ENCODE results near the gene PUSL1. TPM values are rescaled to one million over a fixed set of nuclear protein-coding genes. Genes with fewer than 3 reads are reported as not detected.

Gene PUSL1
- total RNA-seq, 1 donor from 2014 or later, result 12.6 TPM

GRCh38 chr1:1332774-1333480 lies 24.5 kb downstream of the PUSL1 start:
- ChIA-PET POLR2A (no interaction called here), CTCF (no interaction called here)
- intact Hi-C loops (cut with micrococcal nuclease), result no loop called here
- Mint-ChIP-seq H3K4me3 (no peak overlapping the region), H3K27me3 (no peaks in the 10 kb centered on the region), H3K4me1 (peaks cover 18% of the 10 kb centered on the region), H3K36me3 (ENCODE audit: low read depth) (no peaks in the 10 kb centered on the region), H3K9me3 (no peaks in the 10 kb centered on the region), H3K27ac (no peak overlapping the region)
- ATAC-seq (ENCODE audit: low read depth), result no peak
- TF ChIP-seq CTCF (IDR thresholded peaks at IDR 0.05), result no peak
- DNase-seq, result no peak

- H3K9me3 Mint-ChIP-seq, result no peaks in the 10 kb centered on the region
- no peak overlapping the region for H3K4me3 Mint-ChIP-seq
- H3K4me1 Mint-ChIP-seq, result peaks cover 18% of the 10 kb centered on the region
- no peak for TF ChIP-seq CTCF (IDR thresholded peaks at IDR 0.05)
- H3K27me3 Mint-ChIP-seq, result no peaks in the 10 kb centered on the region
- no peak overlapping the region for H3K27ac Mint-ChIP-seq
- ATAC-seq (ENCODE audit: low read depth), result no peak
- DNase-seq, result no peak
- POLR2A ChIA-PET, result no interaction called here
- intact Hi-C loops (cut with micrococcal nuclease), result no loop called here
- CTCF ChIA-PET, result no interaction called here
- H3K36me3 Mint-ChIP-seq (ENCODE audit: low read depth), result peaks cover 3% of the 10 kb centered on the region
Measured at GRCh38 chr1:1333551-1334241, 25.3 kb downstream of the PUSL1 start.

GRCh38 chr1:1334835-1335234 lies 26.4 kb downstream of the PUSL1 start:
- H3K27me3 Mint-ChIP-seq, result no peaks in the 10 kb centered on the region
- ATAC-seq (ENCODE audit: low read depth), result no peak
- H3K27ac Mint-ChIP-seq, result no peak overlapping the region
- TF ChIP-seq CTCF (IDR thresholded peaks at IDR 0.05), result no peak
- no peak overlapping the region for H3K4me3 Mint-ChIP-seq
- H3K4me1 Mint-ChIP-seq, result peaks cover 12% of the 10 kb centered on the region
- H3K9me3 Mint-ChIP-seq, result no peaks in the 10 kb centered on the region
- H3K36me3 Mint-ChIP-seq (ENCODE audit: low read depth), result peaks cover 7% of the 10 kb centered on the region
- intact Hi-C loops (cut with micrococcal nuclease), result no loop called here
- POLR2A ChIA-PET, result interaction anchor here (0.6 kb wide), 1 partner anchor 280 kb away, joined by 3 read pairs; no protein-coding TSS in a partner anchor
- DNase-seq, result no peak
- CTCF ChIA-PET, result no interaction called here

GRCh38 chr1:1335283-1335682 lies 26.9 kb downstream of the PUSL1 start:
- peaks cover 10% of the 10 kb centered on the region for H3K36me3 Mint-ChIP-seq (ENCODE audit: low read depth)
- DNase-seq, result no peak
- no peak for ATAC-seq (ENCODE audit: low read depth)
- intact Hi-C loops (cut with micrococcal nuclease), result no loop called here
- ChIA-PET POLR2A (no interaction called here), CTCF (no interaction called here)
- no peak for TF ChIP-seq CTCF (IDR thresholded peaks at IDR 0.05)
- no peaks in the 10 kb centered on the region for H3K27me3 Mint-ChIP-seq
- peaks cover 8% of the 10 kb centered on the region for H3K4me1 Mint-ChIP-seq
- no peaks in the 10 kb centered on the region for H3K9me3 Mint-ChIP-seq
- no peak overlapping the region for H3K27ac Mint-ChIP-seq
- no peak overlapping the region for H3K4me3 Mint-ChIP-seq

GRCh38 chr1:1335792-1336248 lies 27.4 kb downstream of the PUSL1 start:
- TF ChIP-seq CTCF (IDR thresholded peaks at IDR 0.05), result no peak
- no peaks in the 10 kb centered on the region for H3K9me3 Mint-ChIP-seq
- ChIA-PET POLR2A (no interaction called here), CTCF (no interaction called here)
- no peak for ATAC-seq (ENCODE audit: low read depth)
- H3K27me3 Mint-ChIP-seq, result no peaks in the 10 kb centered on the region
- H3K36me3 Mint-ChIP-seq (ENCODE audit: low read depth), result peaks cover 11% of the 10 kb centered on the region
- H3K4me3 Mint-ChIP-seq, result no peak overlapping the region
- no peak overlapping the region for H3K27ac Mint-ChIP-seq
- DNase-seq, result no peak
- intact Hi-C loops (cut with micrococcal nuclease), result no loop called here
- peaks cover 4% of the 10 kb centered on the region for H3K4me1 Mint-ChIP-seq

All from activated B cell treated with CpG ODN at 0.5 μM for 24 hours (primary cell).